Measurements from ENCODE around the gene EBF3. TPM values are rescaled to one million over a fixed set of nuclear protein-coding genes. Genes with fewer than 3 reads are reported as not detected.

Gene EBF3
- total RNA-seq, 1 experiment from 2014 or later = 0.22 TPM

GRCh38 chr10:129836253-129836652, 127.8 kb downstream of the EBF3 start:
- H3K27me3 ChIP-seq (ENCODE audit: insufficient read depth, low read length) = no peaks in the 10 kb centered on the region
- DNase-seq = no peak
- H4K20me1 ChIP-seq (ENCODE audit: control insufficient read depth, insufficient read depth, insufficient read length) = no peaks in the 10 kb centered on the region
- H3K79me2 ChIP-seq (ENCODE audit: insufficient read depth, low read length) = no peaks in the 10 kb centered on the region
- no peaks in the 10 kb centered on the region for H3K36me3 Mint-ChIP-seq (ENCODE audit: insufficient read depth in 1 of 3, low read depth in 3 of 3)
- H2BK5ac ChIP-seq (ENCODE audit: insufficient read length, low read length) = no peak overlapping the region
- no peak for TF ChIP-seq CTCF (conservative IDR thresholded peaks at IDR 0.05)
- no peak overlapping the region for H2AFZ ChIP-seq (ENCODE audit: low read length)
- H3K18ac ChIP-seq (ENCODE audit: insufficient read length, low read depth, low read length) = no peak overlapping the region
- no peak overlapping the region for H3K27ac Mint-ChIP-seq
- H2BK120ac ChIP-seq (ENCODE audit: low read depth, low read length, poor library complexity, severe bottlenecking) = no peak overlapping the region
- no peak overlapping the region for H2BK12ac ChIP-seq (ENCODE audit: insufficient read length, low read depth, low read length)
- H4K91ac ChIP-seq (ENCODE audit: insufficient read length, low read depth, low read length) = no peak overlapping the region
- no peak overlapping the region for H3K56ac ChIP-seq (ENCODE audit: insufficient read length, low read depth, low read length)
- no peak overlapping the region for H3K14ac ChIP-seq (ENCODE audit: insufficient read depth, low read length)
- no peak overlapping the region for H3K27ac ChIP-seq (ENCODE audit: insufficient read length, low read depth, low read length)
- H3K4me1 ChIP-seq (ENCODE audit: insufficient read depth, low read length) = no peaks in the 10 kb centered on the region
- 0 out of 2 replicates have a peak, but pooled peaks cover 3% of the 10 kb centered on the region for H3K27me3 Mint-ChIP-seq (ENCODE audit: low read depth)
- H3K4me2 ChIP-seq (ENCODE audit: insufficient read depth, insufficient read length, low read length) = no peak overlapping the region
- H2AK5ac ChIP-seq (ENCODE audit: insufficient read length, low read length) = no peak overlapping the region
- H3K23me2 ChIP-seq (ENCODE audit: insufficient read length, low read depth, low read length, poor library complexity, severe bottlenecking) = no peaks in the 10 kb centered on the region
- no peaks in the 10 kb centered on the region for H3K79me1 ChIP-seq (ENCODE audit: insufficient read depth, low read depth, low read length, poor library complexity, severe bottlenecking)
- H3K9me3 ChIP-seq (ENCODE audit: control insufficient read depth, low read depth, low read length) = no peaks in the 10 kb centered on the region
- no CpG with 5 or more reads among the region's 7 CpGs for WGBS (ENCODE audit: extremely low coverage, insufficient read length, low lambda C conversion rate)
- H3K9me3 Mint-ChIP-seq = no peaks in the 10 kb centered on the region
- H3K9ac ChIP-seq (ENCODE audit: extremely low read depth, insufficient read length, low read length) = no peak overlapping the region
- H2BK20ac ChIP-seq (ENCODE audit: low read depth, low read length, poor library complexity, severe bottlenecking) = no peak overlapping the region
- H3K4me3 Mint-ChIP-seq = no peak overlapping the region
- H4K8ac ChIP-seq (replicated peaks; ENCODE audit: insufficient read length, low read depth, low read length) = no peak overlapping the region
- no peak overlapping the region for H3T11ph ChIP-seq (ENCODE audit: low read length)
- no peak overlapping the region for H3K4ac ChIP-seq (ENCODE audit: low read depth, low read length)
- no peak overlapping the region for H2BK15ac ChIP-seq (ENCODE audit: low read depth, low read length)
- H4K5ac ChIP-seq (ENCODE audit: insufficient read length, low read depth, low read length) = no peak overlapping the region
- H3K23ac ChIP-seq (ENCODE audit: insufficient read length, low read depth, low read length) = no peak overlapping the region
- H3K4me1 Mint-ChIP-seq = no peaks in the 10 kb centered on the region
